ENCODE measurements around the gene UBL7.
A peak's percentile ranks its signal among the peaks of the same experiment; 100 is the strongest.

UBL7 gene

DNA sequence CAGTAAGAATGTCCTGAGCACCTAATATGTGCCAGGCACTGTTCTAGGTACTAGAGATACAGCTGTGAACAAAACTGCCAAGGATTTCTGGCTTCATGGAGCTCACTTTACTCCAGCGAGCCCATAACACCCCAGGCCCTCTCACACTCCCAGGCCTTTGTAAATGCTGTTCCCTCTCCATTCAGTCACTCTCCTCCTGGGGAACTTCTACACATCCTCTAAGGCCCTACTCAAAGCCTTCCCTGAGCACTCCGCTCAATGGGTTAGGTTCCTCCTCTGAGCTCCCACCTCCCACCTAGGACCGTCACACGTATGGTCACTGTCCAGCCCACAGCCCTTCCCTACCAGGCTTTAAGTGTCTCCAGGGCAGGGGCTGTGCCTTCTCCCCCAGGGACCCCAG, 54.4 kb downstream of the UBL7 start:
- DNase-seq = no peak

DNA sequence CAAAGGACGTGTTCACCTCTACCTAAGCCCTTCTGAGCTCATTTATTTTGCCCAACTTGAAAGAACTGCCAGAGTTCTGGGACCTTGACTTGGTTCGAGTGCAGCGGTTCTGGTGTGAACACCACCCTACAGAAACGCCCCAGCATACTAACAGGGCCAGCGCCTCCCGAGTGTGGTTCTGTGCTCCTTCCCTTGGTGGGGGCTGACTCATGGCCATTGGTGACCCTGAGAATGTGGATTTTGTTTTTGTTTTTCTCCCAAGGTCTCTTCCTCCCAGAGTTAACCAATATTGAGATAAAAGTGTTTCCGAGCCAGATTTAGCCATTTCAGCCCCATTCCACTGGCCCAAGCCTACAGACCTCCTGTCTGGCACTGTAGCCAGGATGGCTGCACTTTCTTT, 55.1 kb downstream of the UBL7 start:
- DNase-seq = no peak

GRCh38 chr15:74403991-74404563, 56.9 kb downstream of the UBL7 start:
- no peak for DNase-seq

GRCh38 chr15:74403588-74403919, 57.4 kb downstream of the UBL7 start:
- DNase-seq = no peak

- peak; percentile 93 for DNase-seq
These were observed 57.9 kb downstream of the UBL7 start for GRCh38 chr15:74402873-74403587.

GRCh38 chr15:74402337-74402841, 58.6 kb downstream of the UBL7 start:
- no peak for DNase-seq

GRCh38 chr15:74400915-74401757, 59.8 kb downstream of the UBL7 start:
- DNase-seq = peak; percentile 58

DNA sequence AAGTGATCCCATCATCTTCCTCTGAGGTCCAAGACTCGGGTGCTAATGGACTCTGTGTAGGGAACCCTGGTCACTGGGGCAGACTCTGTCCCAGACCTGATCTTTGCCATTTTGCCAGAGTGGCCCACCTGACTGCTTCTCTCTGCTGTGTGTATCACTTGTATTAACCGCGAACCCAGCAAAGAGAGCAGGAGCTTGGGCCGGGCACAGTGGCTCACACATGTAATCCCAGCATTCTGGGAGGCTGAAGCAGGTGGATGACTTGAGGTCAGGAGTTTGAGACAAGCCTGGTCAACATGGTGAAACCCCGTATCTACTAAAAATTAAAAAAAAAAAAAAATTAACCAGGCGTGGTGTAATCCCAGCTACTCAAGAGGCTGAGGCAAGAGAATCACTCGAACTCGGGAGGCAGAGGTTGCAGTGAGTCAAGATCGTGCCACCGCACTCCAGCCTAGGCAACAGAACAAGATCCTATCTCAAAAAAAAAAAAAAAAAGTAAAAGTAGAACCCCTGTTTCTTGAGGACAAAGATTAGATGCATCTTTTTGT, 60.6 kb downstream of the UBL7 start:
- DNase-seq = peak; percentile 61

GRCh38 chr15:74399511-74400312, 61.2 kb downstream of the UBL7 start:
- peak; percentile 72 for DNase-seq

GRCh38 chr15:74399100-74399499, 61.9 kb downstream of the UBL7 start:
- peak; percentile 17 for DNase-seq

GRCh38 chr15:74398183-74398582, 62.8 kb downstream of the UBL7 start:
- DNase-seq = no peak

- no peak for DNase-seq
These were observed 63.5 kb downstream of the UBL7 start for GRCh38 chr15:74397239-74398068.

DNA sequence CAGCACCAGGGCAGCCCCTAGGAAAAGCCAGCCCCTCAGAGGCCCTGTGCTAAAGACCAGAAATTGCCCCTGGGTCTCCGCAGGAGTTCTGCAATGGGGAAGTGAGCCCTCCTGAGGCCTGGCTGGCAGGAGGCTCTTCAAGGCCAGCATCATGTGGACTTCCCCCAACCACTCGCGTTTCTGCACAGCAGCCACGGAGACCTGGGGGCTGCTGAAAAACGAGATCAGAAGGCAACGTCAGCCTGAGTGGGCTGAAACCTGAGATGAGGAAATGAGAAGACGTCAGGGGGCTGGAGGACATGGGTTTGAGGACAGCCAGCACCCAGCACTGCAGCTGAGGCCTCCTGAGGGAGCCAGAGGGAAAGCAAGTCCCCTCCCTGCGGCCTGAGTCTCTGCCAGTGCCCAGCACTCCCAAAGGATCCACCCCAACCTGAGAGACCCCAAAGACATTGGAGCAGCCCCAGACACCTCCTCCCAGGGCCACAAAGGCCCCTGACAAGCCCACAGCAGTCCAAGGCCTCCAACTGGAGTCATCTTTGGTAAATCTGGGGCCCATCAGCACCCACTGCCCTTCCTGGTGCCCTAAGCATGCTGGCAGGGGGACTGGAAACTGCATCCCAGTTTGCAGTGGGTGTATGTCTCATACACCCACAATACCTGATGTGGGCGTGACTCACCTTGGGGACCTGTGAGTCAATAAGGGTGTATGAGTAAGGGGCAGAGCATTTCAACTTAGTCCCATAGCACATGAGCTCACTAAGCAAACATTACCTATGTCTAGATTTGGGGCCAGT, 64.3 kb downstream of the UBL7 start:
- peak; percentile 49 for DNase-seq

- no peak for DNase-seq
These were observed 64.9 kb downstream of the UBL7 start for GRCh38 chr15:74396146-74396438.

Measured in activated CD4-positive, alpha-beta T cell treated with anti-CD3 and anti-CD28 coated beads, Interleukin-2, Interleukin-6, amounts not matched to agents 100 ng/mL and 50 ng/mL, durations not matched to agents 16 hours and 8 hours (primary cell).